GM18499 (cell line): ENCODE measurements around the gene MID1.

Experiments used
- ATAC-seq: cut with Tn5 transposase; IDR thresholded peaks from one replicate; pipeline ENCODE4 v1.9.1; 2021; ENCODE audit warnings: moderate number of reproducible peaks; ENCODE audit not compliant: insufficient read depth, unreplicated experiment

The MID1 gene, protein sequence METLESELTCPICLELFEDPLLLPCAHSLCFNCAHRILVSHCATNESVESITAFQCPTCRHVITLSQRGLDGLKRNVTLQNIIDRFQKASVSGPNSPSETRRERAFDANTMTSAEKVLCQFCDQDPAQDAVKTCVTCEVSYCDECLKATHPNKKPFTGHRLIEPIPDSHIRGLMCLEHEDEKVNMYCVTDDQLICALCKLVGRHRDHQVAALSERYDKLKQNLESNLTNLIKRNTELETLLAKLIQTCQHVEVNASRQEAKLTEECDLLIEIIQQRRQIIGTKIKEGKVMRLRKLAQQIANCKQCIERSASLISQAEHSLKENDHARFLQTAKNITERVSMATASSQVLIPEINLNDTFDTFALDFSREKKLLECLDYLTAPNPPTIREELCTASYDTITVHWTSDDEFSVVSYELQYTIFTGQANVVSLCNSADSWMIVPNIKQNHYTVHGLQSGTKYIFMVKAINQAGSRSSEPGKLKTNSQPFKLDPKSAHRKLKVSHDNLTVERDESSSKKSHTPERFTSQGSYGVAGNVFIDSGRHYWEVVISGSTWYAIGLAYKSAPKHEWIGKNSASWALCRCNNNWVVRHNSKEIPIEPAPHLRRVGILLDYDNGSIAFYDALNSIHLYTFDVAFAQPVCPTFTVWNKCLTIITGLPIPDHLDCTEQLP

DNA sequence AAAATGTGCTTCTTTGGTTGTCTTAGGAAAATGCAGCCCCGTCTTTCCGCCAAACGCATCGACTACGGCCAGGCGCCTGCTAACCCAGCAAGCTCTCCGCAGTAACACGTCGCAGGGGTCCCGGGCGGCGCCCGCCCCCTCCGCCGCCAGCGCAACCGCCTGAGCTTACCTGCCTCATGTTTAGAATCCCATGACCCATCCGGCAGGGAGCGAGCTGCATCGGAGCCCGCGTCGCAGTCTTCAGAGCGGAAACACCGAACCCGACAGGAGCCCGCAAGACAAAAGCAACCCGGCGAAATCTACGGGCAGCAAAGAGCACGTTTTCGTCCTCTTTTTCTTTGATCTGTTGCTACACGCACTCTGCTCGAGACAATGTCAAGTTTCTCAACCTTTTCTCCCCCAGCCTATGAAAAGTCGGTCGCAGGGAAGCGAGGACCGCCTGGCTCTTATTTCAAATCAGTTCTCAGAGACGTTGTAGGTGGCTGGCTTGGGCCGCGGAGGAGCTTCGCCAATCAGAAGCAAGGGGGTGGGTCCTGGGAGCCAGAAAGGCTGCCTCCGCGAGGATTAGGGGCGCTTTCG, at the start of gene MID1:
MID1 (minus strand) TSS at position 465 of the 579 bp plus-strand sequence. CDS start 53,038 bp downstream, outside the sequence.
- ATAC-seq, result no peak

DNA sequence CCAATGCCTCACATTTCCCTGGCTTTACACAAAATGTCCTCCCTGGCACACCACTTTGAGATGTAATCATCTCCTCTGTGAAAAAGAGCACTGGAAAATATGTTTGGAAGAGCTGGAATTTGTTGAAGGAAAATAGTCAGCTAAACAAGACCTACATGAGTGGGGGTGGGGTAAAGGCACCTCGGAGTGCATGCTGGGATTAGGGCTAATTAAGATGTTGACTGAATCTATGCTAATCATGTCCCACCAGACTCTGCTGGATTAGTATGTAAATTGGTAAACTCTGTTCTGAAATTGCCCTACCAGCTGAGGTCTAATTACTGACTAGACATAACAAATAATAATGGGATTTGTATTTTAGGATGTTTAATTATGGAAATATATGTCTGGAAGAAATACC, 46.8 kb upstream of the MID1 start:
- no peak for ATAC-seq

DNA sequence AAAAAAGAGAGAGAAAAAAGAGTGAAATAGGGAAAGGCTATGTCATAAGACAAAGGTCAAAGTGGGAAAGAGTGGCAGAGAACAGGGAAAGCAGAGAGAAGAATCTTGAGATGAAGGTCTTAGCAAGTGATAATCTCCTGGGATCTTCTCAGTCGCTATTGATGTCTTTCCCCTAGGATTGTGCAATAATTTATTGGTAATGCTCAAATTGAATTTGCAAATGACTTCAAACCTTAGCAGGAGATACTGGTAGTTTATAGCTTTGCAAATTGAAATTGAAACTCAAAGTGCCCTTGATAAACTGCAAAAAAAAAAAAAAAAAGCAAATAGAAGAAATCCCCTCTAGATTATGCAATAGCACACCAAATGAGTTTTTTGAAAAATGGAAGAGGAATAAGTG, 45.7 kb upstream of the MID1 start:
- ATAC-seq, result no peak

DNA sequence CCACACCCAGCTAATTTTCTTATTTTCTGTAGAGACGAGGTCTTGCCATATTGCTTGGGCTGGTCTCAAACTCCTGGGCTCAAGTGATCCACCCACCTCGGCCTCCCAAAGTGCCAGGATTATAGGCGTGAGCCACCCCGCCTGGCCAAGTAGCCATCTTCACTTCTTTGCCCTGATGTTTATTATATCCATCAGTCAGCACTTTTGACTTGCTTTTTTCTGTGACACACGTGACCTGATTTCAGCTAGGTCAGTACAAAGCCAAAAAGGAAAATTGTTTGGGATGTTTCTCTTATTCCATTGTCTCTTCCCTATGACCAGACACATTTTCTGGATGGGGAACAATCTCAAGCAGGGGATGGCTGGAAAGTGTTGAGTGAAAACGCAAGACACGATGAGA, 45.3 kb upstream of the MID1 start:
- no peak for ATAC-seq

DNA sequence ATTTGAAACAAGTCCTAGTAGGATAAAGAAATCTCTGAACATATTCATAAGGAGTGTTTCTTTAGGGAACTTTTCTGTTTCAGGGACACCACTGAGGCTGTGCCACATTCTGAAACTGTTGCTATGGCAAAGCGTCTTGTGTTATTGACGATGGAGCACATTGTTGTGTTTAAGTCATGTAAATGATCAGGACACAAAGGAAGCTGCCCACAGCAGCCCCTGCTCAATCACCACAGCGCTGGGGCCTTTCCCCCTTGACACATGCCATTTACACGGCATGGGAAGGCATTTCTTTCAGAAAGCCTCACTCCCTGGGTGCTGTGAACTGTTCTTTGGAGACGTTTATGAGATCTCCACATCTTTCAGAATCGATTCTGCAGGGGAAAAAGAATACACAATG, 39.8 kb upstream of the MID1 start:
- ATAC-seq, result no peak

DNA sequence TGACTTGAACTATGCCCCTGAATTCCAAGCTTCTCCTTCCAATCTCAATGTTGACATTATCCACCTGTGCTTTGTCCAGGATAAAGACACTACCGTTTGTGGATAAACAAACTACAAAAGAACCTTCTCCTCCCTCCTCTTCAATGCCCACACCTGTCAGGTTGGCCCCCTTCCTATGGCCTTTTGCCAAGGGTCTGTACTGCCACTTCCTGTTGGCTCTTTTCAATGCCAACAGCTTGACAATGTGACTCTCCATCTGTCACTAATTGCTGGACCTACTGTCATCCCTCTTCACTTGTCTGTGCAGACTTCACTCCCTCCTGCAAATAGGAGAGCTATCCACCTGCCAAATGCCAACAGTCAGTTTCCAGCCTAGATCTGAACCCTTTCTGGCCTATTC, 35.8 kb upstream of the MID1 start:
- no peak for ATAC-seq

DNA sequence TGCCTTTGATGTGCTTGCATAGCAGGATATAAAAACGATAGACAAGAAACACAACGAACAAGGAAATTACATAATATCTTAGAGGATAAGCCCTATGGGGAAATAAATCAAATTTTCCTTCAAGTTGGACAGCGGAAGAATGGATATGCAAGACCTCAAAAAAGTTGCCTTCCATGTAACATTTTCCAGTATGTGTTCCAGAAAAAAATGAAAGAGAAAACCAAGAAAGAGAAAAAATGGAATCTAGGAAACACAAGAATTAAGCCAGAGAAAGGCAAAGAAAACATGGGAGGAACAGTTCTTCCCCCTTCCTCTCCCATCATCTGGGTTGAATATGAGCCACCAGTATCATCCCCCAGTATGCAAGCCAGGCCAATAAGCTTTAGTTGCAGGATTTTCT, 34.6 kb upstream of the MID1 start:
- ATAC-seq, result no peak

DNA sequence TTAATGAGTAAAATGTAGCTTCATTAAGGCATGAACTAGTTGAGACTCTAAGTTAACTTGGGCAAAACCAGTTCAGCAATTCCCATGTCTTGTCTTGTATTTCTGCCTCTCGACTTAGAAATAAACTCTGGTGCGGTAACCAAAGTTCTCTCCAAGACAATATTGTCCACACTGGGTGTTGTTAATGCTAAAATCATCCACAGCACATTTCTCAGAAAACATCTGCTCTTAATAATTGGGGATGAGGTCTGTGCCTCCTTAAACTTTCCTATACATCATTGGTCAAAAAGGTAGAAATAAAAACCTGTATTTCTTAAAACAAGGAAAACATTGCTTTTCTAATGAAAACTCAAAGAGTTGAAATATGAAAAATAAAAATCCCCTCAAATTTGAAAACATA, 32.9 kb upstream of the MID1 start:
- ATAC-seq, result no peak

DNA sequence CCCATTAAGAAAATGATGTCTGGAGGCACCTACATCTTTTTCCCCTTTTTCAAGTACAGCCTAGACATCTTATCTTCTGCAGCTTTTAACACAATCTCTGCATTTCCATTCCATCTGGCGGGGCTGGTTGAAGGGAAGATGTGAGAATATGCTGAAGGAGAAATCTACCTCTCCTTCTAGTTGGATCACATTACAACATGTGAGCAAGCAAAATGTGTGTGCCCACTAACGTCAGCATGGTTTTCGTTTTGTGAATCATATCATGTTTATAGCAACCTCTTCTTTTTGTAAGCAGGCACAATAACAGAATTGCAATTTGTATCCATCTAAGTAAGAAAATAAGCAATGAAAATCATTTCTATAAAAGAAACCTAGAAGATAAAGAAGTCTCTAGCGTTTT, 28.9 kb upstream of the MID1 start:
- no peak for ATAC-seq

DNA sequence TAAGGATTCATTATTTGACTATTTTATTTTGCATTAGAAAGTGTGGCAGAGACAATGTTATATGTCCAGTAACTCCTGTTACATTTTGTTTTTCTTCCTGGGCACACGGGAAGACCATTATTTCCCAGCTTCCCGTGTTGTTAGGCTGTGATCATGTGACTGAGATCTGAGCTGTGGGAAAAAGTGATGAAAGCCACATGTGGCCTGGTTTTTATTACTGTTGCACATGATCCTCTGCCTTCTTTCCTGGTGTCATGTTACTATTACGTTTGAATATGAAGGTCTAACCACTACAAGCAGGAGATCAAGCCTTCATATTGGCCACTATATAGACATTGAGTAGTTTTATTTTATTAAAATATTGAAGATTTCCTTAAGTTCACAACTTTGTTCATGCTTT, 28.2 kb upstream of the MID1 start:
- ATAC-seq, result no peak

DNA sequence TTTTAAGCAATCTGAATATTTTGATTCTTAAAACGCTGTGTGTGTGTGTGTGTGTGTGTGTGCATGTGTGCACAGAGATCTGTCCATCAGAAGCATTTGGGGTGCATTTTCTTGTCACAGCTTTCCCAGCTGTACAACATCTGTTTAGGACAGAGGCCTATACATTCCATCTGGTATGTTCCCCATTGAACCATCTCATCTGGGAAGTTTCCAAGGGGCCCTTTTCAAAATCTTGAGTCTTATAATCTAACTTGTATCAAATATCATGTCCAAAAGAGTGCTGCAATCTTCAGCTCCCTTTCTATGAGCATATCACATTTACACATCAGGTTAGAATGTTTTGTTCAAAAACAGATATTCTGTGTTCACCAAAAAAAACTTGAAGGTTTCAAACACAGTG, 16.5 kb upstream of the MID1 start:
- ATAC-seq, result no peak

DNA sequence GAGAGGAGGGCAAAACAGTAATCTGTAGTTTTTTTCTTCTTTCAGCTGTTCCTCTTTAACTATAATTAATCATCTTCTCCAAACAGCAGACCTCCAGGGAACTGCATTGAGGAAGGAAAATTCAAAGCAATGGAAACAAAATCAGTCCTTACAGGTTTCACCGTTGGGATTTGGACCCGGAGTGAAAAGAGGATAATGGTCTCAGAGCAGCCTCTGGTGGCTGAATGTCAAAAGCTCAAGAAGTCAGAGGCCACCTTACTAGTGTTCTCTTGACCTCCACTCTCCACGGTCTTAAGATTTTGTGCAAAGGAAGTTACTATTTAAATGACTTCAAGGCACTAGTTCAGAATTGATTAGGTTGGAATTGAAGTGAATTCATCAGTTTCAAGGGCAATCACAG, 16.0 kb upstream of the MID1 start:
- no peak for ATAC-seq

DNA sequence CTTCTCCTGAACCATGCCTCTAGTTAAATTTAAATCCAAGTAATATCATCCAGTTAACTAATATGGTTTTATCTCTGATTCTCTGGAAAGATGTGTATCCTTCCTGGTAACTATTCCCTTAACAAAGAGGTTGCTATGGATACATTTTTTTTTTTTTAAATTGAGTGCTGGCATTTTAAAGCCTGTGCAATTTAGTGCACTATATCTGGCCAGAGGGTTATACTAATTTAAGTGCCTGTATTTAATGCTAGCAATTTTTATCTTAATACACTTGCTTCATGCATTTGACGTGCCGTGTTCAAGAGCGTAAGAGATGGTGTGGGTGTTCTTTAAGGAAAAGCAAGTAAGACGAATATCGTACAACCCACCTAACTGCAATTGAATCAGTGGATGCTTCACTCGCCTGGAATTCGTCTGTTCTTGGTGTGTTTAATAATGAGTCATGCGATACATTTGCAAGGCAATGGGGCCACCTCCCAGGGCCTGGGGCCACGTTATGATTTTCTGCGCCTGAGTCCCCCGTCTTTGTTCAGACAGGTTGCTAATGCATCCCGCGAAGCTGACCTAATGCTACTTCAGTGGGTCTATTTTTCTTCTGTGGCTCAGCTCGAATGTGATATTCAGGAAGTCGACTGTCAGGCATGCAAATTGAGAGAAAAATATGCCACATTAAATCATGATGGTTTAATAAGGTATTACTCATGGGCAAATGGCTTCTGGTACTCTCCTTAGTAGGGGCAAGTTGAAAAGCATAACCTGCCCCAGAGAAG, 14.2 kb upstream of the MID1 start:
- no peak for ATAC-seq

DNA sequence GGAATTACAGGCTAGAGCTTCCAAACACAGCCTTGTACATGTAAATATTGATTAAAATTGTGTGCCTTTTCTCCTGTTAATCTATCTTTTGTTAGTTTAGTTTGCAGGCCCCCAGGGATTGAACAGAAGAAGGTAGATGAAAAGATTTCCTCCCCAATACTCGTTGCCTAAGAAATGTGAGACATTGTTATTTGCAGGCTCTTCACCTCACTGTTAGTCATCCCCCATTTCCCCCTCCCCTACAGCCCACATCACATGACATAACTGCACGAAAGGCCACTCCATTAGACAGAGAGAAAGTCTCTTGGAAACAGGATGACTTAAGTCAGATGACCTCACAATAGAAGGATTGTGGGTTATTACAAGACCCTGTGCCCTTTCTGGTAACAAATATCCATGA, 13.3 kb upstream of the MID1 start:
- ATAC-seq, result no peak

DNA sequence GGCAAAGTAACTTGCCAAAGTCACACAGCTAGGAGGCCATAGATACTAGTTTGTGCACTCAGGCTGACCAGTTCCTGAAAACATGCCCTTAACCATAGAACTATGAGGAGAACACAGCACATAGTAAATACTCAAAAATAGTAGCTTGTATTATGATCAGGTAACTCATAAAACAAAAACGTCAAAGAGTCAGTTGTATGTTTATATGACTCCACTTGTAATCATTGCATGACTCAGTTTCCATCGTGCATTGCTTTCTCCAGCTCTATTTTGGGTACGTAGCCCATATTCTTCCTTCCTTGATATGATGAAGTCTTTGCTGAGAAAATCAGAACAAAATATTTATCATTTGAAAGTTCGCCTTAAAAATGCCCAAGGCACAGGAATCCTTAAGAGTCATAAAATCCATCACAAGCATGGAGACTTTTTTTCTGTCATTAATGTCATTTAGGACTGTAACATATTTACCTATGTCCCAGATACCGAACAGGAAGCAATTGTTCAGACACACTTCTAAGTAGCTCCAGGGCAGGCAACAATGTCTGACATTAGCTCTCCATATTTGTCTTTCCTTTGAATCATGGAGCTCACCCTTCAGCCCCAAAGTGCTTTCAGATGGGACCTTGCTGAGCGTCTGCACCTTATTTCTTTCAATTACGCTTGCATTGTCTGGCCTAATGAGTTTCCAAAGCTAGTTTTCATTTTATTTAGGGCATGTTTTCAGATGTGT, 11.2 kb upstream of the MID1 start:
- ATAC-seq, result no peak

DNA sequence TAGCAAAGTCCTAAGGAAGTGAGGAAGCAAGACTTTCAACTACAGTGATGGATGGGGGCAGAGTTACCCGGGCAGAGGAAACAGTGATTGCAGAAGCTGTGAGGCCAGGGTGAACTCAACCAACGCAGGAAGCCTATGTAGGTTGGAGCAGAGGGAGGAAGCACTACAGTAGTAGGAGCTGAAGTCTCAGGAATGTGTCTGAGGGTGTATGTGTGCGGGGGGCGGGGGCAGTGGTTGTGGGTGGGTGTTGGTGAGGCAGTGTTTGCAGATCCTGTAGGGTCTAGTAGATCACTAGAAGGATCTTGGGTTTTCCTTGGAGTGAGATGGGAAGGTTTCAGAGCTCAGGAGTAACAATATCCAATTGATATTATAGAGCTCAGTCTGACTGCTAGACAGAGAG, 9.9 kb upstream of the MID1 start:
- ATAC-seq, result no peak

DNA sequence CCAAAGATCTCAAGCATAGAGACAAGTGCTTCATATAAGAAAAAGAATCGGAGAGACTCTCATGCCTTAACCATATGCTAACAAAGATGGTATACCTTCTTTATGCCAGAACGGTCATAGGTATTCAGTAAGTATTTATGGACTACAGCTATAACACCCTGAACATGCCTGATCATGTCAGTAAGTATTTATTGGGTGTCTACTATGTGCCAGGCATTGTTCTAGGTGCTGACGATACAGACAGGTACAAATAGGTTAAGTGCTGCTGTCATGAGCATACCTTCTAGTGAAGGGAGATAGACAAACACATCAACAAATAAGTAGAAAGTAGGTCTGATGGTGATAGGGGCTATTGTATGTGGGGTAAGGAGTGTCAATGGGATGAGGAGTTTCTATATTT, 9.5 kb upstream of the MID1 start:
- ATAC-seq, result no peak

DNA sequence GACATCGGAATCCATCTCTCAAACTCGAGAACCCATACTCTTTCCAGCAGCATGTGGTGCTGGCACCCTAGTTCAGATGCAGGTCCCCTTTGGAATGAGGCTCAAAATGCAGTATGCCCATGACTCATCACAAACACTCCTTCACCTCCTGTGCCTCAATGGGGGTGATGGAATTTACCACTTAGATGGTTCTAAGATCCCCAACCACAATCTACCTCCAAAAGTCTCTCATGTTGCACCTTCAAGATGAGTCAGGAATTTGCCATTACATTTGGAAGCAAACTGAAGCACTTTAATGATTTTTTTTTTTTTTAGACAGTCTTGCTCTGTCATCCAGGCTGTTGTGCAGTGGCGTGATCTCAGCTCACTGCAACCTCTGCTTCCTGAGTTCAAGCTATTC, 8.5 kb upstream of the MID1 start:
- ATAC-seq, result no peak

DNA sequence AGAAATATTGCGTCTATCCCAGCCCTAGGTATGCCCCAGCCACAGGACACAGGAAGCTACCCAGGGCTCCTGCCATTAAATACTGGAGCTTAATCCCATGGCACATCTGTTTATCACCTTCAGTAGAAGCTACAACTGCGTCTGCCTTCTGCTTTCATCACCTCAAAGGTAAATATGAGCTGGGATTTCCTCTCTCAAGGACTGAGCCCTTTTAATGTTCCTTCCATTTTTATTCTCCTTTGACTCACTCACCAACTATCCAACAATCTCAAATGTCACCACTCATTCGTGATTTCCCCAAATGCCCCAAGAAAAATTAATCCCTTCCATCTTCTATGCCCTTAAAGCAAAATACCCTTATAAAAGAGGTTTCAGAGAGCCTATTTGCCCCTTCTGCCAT, 1.8 kb upstream of the MID1 start:
- ATAC-seq, result no peak

DNA sequence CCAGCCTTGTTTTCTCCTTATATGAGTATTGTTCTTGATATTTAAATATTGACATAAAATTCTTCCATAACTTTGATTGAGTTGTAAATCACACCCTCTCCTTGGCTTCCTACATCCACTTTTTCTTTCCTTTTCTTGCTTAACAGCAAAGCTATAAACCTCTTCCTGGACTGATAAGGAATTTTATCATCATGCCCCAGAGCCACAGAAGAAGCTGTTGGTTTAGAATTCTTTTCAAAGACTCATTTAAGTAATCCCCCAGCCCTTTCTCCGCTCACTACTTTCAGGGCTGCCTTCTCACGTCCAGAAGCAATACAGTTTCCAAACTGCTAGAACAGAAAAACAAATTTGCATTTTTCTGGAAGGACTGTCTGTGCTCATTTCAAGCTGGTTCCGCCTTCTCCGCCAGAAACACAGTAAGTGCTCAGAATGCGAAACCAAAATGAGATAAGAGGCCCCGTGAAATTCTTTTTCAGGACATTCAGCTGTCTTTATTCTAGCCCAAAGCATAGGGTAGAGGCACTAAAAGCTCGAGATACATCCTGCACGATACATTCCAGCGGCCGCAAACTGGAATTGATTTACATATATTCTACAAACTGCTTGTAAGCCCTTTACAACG, 849 bp downstream of the MID1 start:
- no peak for ATAC-seq
